ENCODE data around the gene RERE.

- TF ChIP-seq ZNF274 (IDR thresholded peaks at IDR 0.05; ENCODE audit: low read length), result no peak
- TF ChIP-seq ZNF274 (tag by site-specific recombination; IDR thresholded peaks at IDR 0.05; ENCODE audit: borderline replicate concordance), result no peak
- no peak for TF ChIP-seq PRDM4 (tag by site-specific recombination; IDR thresholded peaks at IDR 0.05)
- no peak for TF ChIP-seq SCRT2 (tag by site-specific recombination; IDR thresholded peaks at IDR 0.05)
- no peak for TF ChIP-seq ZNF610 (tag by site-specific recombination; IDR thresholded peaks at IDR 0.05; ENCODE audit: borderline replicate concordance)
- no peak for TF ChIP-seq ZBTB1 (tag by site-specific recombination; IDR thresholded peaks at IDR 0.05)
- no peak for TF ChIP-seq CTCF (tag by site-specific recombination; IDR thresholded peaks at IDR 0.05)
Observed at GRCh38 chr1:8441426-8441825, 376.0 kb downstream of the RERE start.

Measured in HEK293 (cell line).